SH-SY5Y (cell line): Measurements from ENCODE around the gene OBP2A.

ENCODE experiments used
- GATA2 ChIP-seq: IDR thresholded peaks from 2 replicates; pipeline ENCODE4 v1.6.1; 2011; ENCODE audit warnings: mild to moderate bottlenecking, low read depth, low read length
- GATA3 ChIP-seq: IDR thresholded peaks from 2 replicates; pipeline ENCODE4 v1.6.1; 2011; ENCODE audit warnings: low read depth, mild to moderate bottlenecking, low read length, moderate library complexity

DNA sequence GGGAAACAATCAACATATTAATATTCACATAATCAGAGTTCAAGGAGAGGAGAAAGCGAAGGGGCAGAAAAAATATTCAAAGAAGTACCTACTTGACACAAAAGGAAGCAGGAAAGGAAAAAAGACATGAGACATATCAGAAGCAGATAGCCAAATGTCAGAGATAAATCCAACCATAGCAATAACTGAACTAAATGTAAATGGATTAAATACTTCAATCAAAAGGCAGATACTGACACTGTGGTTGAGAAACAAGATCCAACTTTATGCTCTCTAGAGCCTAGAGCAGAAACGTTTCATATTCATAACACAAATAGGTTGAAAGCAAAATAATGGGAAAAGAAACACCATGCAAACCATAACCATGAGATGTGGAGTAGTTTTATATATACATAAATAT lies 36.5 kb upstream of the OBP2A start:
- TF ChIP-seq GATA3 (no peak), GATA2 (no peak)
